GM12878 (cell line): ENCODE data around the gene MT3. TPM values are rescaled to one million over a fixed set of nuclear protein-coding genes. Genes with fewer than 3 reads are reported as not detected.

Source experiments
- ASH2L ChIP-seq: fragments of 300-600, 200-600 bp; sonication (generic); IDR thresholded peaks from 2 replicates; pipeline ENCODE4 v1.6.1; 2017; ENCODE audit warnings: low read depth, mild to moderate bottlenecking, borderline replicate concordance
- BACH1 ChIP-seq: fragments of 450-650 bp; IDR thresholded peaks from 2 replicates; pipeline ENCODE4 v1.6.1; 2017; ENCODE audit warnings: mild to moderate bottlenecking, borderline replicate concordance
- BMI1 ChIP-seq: fragments of 450-650 bp; IDR thresholded peaks from 2 replicates; pipeline ENCODE4 v1.6.1; 2016; ENCODE audit warnings: mild to moderate bottlenecking, moderate library complexity, borderline replicate concordance
- CBFB ChIP-seq: IDR thresholded peaks from 2 replicates; pipeline ENCODE4 v1.6.1; 2016; ENCODE audit warnings: antibody characterized with exemption, low read depth
- CHD1 ChIP-seq: IDR thresholded peaks from 2 replicates; pipeline ENCODE4 v1.6.1; 2012; ENCODE audit warnings: low read depth, low read length, improper control_type of control experiment
- CHD2 ChIP-seq: IDR thresholded peaks from 2 replicates; pipeline ENCODE4 v1.6.1; 2011; ENCODE audit warnings: low read depth, low read length, improper control_type of control experiment, borderline replicate concordance
- ESRRA ChIP-seq: IDR thresholded peaks from 2 replicates; pipeline ENCODE4 v1.6.1; 2012; ENCODE audit warnings: mild to moderate bottlenecking, low read length, improper control_type of control experiment
- ETV6 ChIP-seq, 2 experiments: fragments of 450-650 bp in 1 of 2; IDR thresholded peaks in 1 of 2; conservative IDR thresholded peaks in 1 of 2; 2 replicates each; pipeline ENCODE4 v1.6.1; 2014; ENCODE audit warnings: antibody characterized with exemption in 1 of 2, borderline replicate concordance in 1 of 2, low read depth in 1 of 2, mild to moderate bottlenecking in 1 of 2, moderate library complexity in 1 of 2
- FOXM1 ChIP-seq: IDR thresholded peaks from 2 replicates; pipeline ENCODE4 v1.6.1; 2012; ENCODE audit warnings: low read depth, mild to moderate bottlenecking, inconsistent platforms, low read length, moderate library complexity
- GATAD2B ChIP-seq: fragments of 450-650 bp; conservative IDR thresholded peaks from 2 replicates; pipeline ENCODE4 v1.6.1; 2017; ENCODE audit warnings: low read depth, mild to moderate bottlenecking, moderate library complexity
- HDAC2 ChIP-seq: fragments of 200-600 bp; sonication (generic); IDR thresholded peaks from 2 replicates; pipeline ENCODE4 v1.6.1; 2017
- IKZF2 ChIP-seq, 2 experiments: fragments of 450-650 bp; IDR thresholded peaks; 2 replicates each; pipeline ENCODE4 v1.6.1; 2017; ENCODE audit warnings: mild to moderate bottlenecking in 2 of 2, moderate library complexity in 2 of 2
- IRF4 ChIP-seq: IDR thresholded peaks from 2 replicates; pipeline ENCODE4 v1.6.1; 2011; ENCODE audit warnings: low read depth, low read length
- KAT2A ChIP-seq: conservative IDR thresholded peaks from 2 replicates; pipeline ENCODE4 v1.6.1; 2011; ENCODE audit warnings: low read depth, low read length; ENCODE audit not compliant: control insufficient read depth
- MTA2 ChIP-seq: fragments of 450-650 bp; IDR thresholded peaks from 2 replicates; pipeline ENCODE4 v1.6.1; 2016; ENCODE audit warnings: low read depth, mild to moderate bottlenecking, moderate library complexity
- NFIC ChIP-seq: IDR thresholded peaks from 2 replicates; pipeline ENCODE4 v1.6.1; 2012; ENCODE audit warnings: low read depth, mild to moderate bottlenecking, inconsistent platforms, low read length, moderate library complexity
- NR2C1 ChIP-seq: fragments of 450-650 bp; IDR thresholded peaks from 2 replicates; pipeline ENCODE4 v1.6.1; 2017; ENCODE audit warnings: antibody characterized with exemption, mild to moderate bottlenecking, moderate library complexity
- NR2C2 ChIP-seq: IDR thresholded peaks from 2 replicates; pipeline ENCODE4 v1.6.1; 2011; ENCODE audit warnings: borderline replicate concordance, low read depth; ENCODE audit not compliant: control insufficient read depth, insufficient read length
- PAX5 ChIP-seq: IDR thresholded peaks from 2 replicates; pipeline ENCODE4 v1.6.1; 2011; ENCODE audit warnings: low read depth, low read length, borderline replicate concordance
- POU2F2 ChIP-seq: IDR thresholded peaks from 3 replicates; pipeline ENCODE4 v1.6.1; 2011; ENCODE audit warnings: low read depth, mild to moderate bottlenecking, low read length, borderline replicate concordance
- RCOR1 ChIP-seq: conservative IDR thresholded peaks from 2 replicates; pipeline ENCODE4 v1.6.1; 2012; ENCODE audit warnings: low read depth, low read length, improper control_type of control experiment
- RELA ChIP-seq: fragments of 450-650 bp; IDR thresholded peaks from 2 replicates; pipeline ENCODE4 v1.8.0; 2014; ENCODE audit warnings: borderline replicate concordance; ENCODE audit not compliant: partially characterized antibody
- RFX5 ChIP-seq: IDR thresholded peaks from 2 replicates; pipeline ENCODE4 v1.6.1; 2011; ENCODE audit warnings: low read depth, low read length, improper control_type of control experiment
- RUNX3 ChIP-seq: IDR thresholded peaks from 2 replicates; pipeline ENCODE4 v1.6.1; 2012; ENCODE audit warnings: low read length, inconsistent platforms
- SMAD5 ChIP-seq: IDR thresholded peaks from 2 replicates; pipeline ENCODE4 v1.6.1; 2016; ENCODE audit warnings: antibody characterized with exemption, low read depth
- SP1 ChIP-seq: IDR thresholded peaks from one replicate; pipeline ENCODE4 v1.6.1; 2011; ENCODE audit warnings: low read depth, low read length
- SPI1 ChIP-seq: IDR thresholded peaks from 2 replicates; pipeline ENCODE4 v1.6.1; 2011; ENCODE audit warnings: low read depth, mild to moderate bottlenecking, low read length, moderate library complexity, borderline replicate concordance; ENCODE audit not compliant: insufficient read depth
- SREBF2 ChIP-seq: IDR thresholded peaks from 2 replicates; pipeline ENCODE4 v1.6.1; 2012; ENCODE audit warnings: mild to moderate bottlenecking, low read length
- TCF12 ChIP-seq: IDR thresholded peaks from 2 replicates; pipeline ENCODE4 v1.6.1; 2011; ENCODE audit warnings: low read depth, mild to moderate bottlenecking, low read length
- TCF7 ChIP-seq: IDR thresholded peaks from 2 replicates; pipeline ENCODE4 v1.6.1; 2014; ENCODE audit warnings: antibody characterized with exemption, borderline replicate concordance
- ZBED1 ChIP-seq: IDR thresholded peaks from 2 replicates; pipeline ENCODE4 v1.6.1; 2016; ENCODE audit warnings: borderline replicate concordance
- ZZZ3 ChIP-seq: IDR thresholded peaks from 2 replicates; pipeline ENCODE4 v1.6.1; 2011; ENCODE audit warnings: low read depth; ENCODE audit not compliant: control insufficient read depth, insufficient read length
- polyA plus RNA-seq, 11 experiments: library from polyadenylated mRNA; depleted of rRNA in 4 of 11; unstranded in 6 of 11; stranded (reverse) in 5 of 11; fragments of >200 nt; fragmentation: Nextera tagmentation in 4 of 11; fragmentation: Illumina TruSeq in 1 of 11; extraction: Ambion mirVana in 4 of 11; extraction: Trizol in 1 of 11; gene quantifications; 1 replicate in 1 of 11; 2 replicates in 10 of 11; pipeline versions ENCODE4 v1.2.1 to v1.2.3, GENCODE V29; 2011 to 2016; ENCODE audit warnings: inconsistent platforms in 2 of 11, missing spikeins in 2 of 11, low read depth in 1 of 11
- total RNA-seq, 4 experiments: library from RNA; depleted of rRNA in 3 of 4; stranded (reverse); fragments of >200 nt in 3 of 4; fragmentation: Illumina TruSeq in 1 of 4; extraction: Trizol in 1 of 4; gene quantifications; 2 replicates each; pipeline versions ENCODE4 v1.2.1 to v1.2.3, GENCODE V29; 2013 to 2021
- TF ChIP-seq, protein P1 (sequence below): IDR thresholded peaks from 2 replicates; pipeline ENCODE4 v1.6.1; 2011; ENCODE audit warnings: mild to moderate bottlenecking, low read depth, low read length, moderate library complexity; ENCODE audit not compliant: insufficient replicate concordance
- TF ChIP-seq, protein P2 (sequence below): IDR thresholded peaks from 2 replicates; pipeline ENCODE4 v1.6.1; 2011; ENCODE audit warnings: borderline replicate concordance, low read depth, mild to moderate bottlenecking, moderate library complexity, low read length; ENCODE audit not compliant: insufficient read depth, poor library complexity, severe bottlenecking

Gene MT3
- total and polyA plus RNA-seq, 10 of the 15 experiments (the other 5 are each of a cell fraction or from before 2014, with no cell fraction given) = 0.41 TPM; not detected in 9

DNA sequence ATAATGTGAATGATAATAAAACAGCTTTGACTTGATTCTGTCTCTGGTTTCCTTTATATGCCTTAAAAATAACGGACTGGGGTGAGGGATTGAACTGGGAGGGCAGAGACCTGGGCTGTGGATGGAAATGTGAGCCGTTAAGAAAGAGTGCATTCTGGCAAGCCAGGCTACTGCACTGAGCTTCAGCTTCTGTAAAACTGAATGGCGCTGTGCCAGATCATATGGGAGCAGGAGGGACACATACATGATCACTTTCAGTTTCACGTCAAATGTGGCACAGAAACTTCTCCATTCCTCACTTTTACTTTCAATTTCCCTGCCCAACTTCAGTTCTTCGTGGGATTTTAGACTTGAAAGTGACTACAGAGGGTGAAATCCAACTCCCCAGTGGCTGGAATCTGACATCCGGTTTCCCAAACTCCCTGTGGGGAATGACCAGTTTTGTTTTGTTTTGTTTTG is 20.2 kb downstream of the MT3 start (continued):
- TF ChIP-seq ESRRA = no peak
- no peak for TF ChIP-seq ZZZ3
- TF ChIP-seq GATAD2B = peak; percentile 50; the same call in 1 of the 2 replicates
- no peak for TF ChIP-seq TCF7
- no peak for TF ChIP-seq RFX5
- peak; percentile 62; the same call in 1 of the 2 replicates for TF ChIP-seq PAX5
- TF ChIP-seq, protein P1, sequence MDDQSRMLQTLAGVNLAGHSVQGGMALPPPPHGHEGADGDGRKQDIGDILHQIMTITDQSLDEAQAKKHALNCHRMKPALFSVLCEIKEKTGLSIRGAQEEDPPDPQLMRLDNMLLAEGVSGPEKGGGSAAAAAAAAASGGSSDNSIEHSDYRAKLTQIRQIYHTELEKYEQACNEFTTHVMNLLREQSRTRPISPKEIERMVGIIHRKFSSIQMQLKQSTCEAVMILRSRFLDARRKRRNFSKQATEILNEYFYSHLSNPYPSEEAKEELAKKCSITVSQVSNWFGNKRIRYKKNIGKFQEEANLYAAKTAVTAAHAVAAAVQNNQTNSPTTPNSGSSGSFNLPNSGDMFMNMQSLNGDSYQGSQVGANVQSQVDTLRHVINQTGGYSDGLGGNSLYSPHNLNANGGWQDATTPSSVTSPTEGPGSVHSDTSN = no peak
- no peak for TF ChIP-seq RELA
- TF ChIP-seq BMI1 = no peak
- no peak for TF ChIP-seq NR2C1
- TF ChIP-seq, protein P2, sequence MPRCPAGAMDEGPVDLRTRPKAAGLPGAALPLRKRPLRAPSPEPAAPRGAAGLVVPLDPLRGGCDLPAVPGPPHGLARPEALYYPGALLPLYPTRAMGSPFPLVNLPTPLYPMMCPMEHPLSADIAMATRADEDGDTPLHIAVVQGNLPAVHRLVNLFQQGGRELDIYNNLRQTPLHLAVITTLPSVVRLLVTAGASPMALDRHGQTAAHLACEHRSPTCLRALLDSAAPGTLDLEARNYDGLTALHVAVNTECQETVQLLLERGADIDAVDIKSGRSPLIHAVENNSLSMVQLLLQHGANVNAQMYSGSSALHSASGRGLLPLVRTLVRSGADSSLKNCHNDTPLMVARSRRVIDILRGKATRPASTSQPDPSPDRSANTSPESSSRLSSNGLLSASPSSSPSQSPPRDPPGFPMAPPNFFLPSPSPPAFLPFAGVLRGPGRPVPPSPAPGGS = no peak
- no peak for TF ChIP-seq POU2F2
- no peak for TF ChIP-seq CHD1
- no peak for TF ChIP-seq SMAD5
- TF ChIP-seq HDAC2 = no peak
- TF ChIP-seq ZBED1 = no peak
- TF ChIP-seq ASH2L = no peak
- no peak for TF ChIP-seq NR2C2
- no peak; the same call in 1 of the 2 replicates for TF ChIP-seq MTA2
- peak; percentile 99 for TF ChIP-seq IKZF2 (IDR thresholded peaks at IDR 0.05)
- peak; percentile 54; the same call in 1 of the 2 replicates for TF ChIP-seq BACH1
- TF ChIP-seq CHD2 = no peak
- no peak for TF ChIP-seq SP1
- no peak for TF ChIP-seq SREBF2
- TF ChIP-seq KAT2A = no peak
- peak in 1 of 2 experiments; percentile 45; a peak in 1 of 4 replicates for TF ChIP-seq ETV6 (conservative IDR thresholded peaks at IDR 0.05 in 1 of 2, IDR thresholded peaks at IDR 0.05 in 1 of 2; ENCODE audit: borderline replicate concordance in 1 of 2, low read depth in 1 of 2)
- no peak for TF ChIP-seq CBFB
- peak; percentile 92 for TF ChIP-seq IRF4
- peak; percentile 65; the same call in 1 of the 2 replicates for TF ChIP-seq NFIC
- no peak for TF ChIP-seq SPI1
- peak; percentile 41; the same call in 1 of the 2 replicates for TF ChIP-seq RUNX3
- no peak for TF ChIP-seq TCF12
- no peak for TF ChIP-seq RCOR1
- 0 out of 2 replicates have a peak, but pooled peaks have one; percentile 8 for TF ChIP-seq FOXM1
